HUES48 (cell line): Measurements from ENCODE around the gene MS4A6A.
A peak's percentile ranks its signal among the peaks of the same experiment; 100 is the strongest.

Experiments
- H3K27ac ChIP-seq: one replicate; pipeline ENCODE4 v1.7.0; 2013; ENCODE audit warnings: low read depth, low read length, inconsistent platforms
- H3K27me3 ChIP-seq: 2 replicates; pipeline ENCODE4 v1.6.1; 2013; ENCODE audit warnings: mild to moderate bottlenecking, low read length; ENCODE audit not compliant: control insufficient read depth, insufficient read depth
- H3K36me3 ChIP-seq: 2 replicates; pipeline ENCODE4 v1.6.1; 2013; ENCODE audit warnings: low read length; ENCODE audit not compliant: control insufficient read depth, insufficient read depth
- H3K4me1 ChIP-seq: 2 replicates; pipeline ENCODE4 v1.6.1; 2013; ENCODE audit warnings: mild to moderate bottlenecking, low read length; ENCODE audit not compliant: control insufficient read depth, insufficient read depth
- H3K4me3 ChIP-seq: 2 replicates; pipeline ENCODE4 v1.5.1; 2013; ENCODE audit warnings: mild to moderate bottlenecking, low read depth, low read length
- H3K9ac ChIP-seq: 2 replicates; pipeline ENCODE4 v1.6.1; 2013; ENCODE audit warnings: mild to moderate bottlenecking, low read depth, low read length, moderate library complexity
- H3K9me3 ChIP-seq: 2 replicates; pipeline ENCODE4 v1.6.1; 2013; ENCODE audit warnings: low read length; ENCODE audit not compliant: control insufficient read depth, insufficient read depth

Gene MS4A6A

DNA sequence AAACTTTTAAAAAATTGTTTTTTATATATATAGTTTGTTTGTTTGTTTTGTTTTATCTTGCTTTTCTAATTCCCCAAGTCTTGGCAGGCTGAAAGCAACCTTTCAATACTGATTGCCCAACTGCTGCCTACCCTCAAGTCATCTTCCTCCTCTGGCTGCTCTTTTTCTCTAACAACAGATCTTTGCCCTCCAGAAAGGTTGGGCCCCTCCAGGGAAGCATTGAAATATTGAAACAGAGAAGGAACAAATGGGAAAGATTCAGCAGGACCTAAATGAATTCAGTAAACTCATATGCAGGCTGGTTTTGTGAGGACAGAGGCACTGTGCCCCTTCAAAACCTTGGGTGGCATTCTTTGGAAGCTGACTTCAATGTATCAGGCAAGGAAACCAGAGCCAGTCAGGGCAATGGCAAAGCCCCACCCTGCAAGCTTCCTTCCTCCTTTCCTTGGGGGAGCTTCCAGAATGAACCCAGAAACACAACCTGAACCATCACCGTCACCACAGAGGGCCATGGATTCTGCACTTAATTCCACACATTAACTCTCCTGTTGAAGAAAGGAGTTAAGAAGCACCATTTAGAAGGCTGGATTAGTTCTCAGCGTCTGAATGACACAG, 815 bp upstream of the MS4A6A start:
- H3K36me3 ChIP-seq: no peaks in the 10 kb centered on the region
- no peak overlapping the region for H3K4me3 ChIP-seq
- H3K27ac ChIP-seq: no peak overlapping the region
- H3K27me3 ChIP-seq: no peaks in the 10 kb centered on the region
- peaks cover 4% of the 10 kb centered on the region for H3K9me3 ChIP-seq
- H3K4me1 ChIP-seq: no peaks in the 10 kb centered on the region
- no peak overlapping the region for H3K9ac ChIP-seq

DNA sequence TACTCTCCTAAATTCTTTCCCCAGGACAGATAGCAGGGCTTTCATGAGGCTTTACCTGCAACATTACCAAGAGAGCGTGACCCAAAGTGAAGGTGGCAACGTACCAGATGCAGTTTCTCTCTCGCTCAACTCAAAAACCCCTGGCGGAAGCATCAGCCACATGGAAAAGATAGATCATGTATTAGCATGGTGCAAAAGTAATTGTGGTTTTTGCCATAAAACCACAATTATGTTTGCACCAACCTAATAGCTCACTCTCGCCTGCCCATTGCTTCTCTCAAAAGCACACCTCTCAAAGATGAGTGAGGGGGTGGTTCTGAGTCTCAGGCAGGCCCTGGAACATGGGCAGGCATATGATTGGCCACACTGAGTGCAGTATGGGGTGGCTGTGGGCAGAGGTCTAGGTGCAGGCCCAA, 7.0 kb downstream of the MS4A6A start:
- no peaks in the 10 kb centered on the region for H3K36me3 ChIP-seq
- no peaks in the 10 kb centered on the region for H3K27me3 ChIP-seq
- H3K9me3 ChIP-seq: peaks cover 5% of the 10 kb centered on the region; the same call in 1 of the 2 replicates
- no peak overlapping the region for H3K9ac ChIP-seq
- no peak overlapping the region for H3K27ac ChIP-seq
- no peak overlapping the region for H3K4me3 ChIP-seq
- no peaks in the 10 kb centered on the region for H3K4me1 ChIP-seq

DNA sequence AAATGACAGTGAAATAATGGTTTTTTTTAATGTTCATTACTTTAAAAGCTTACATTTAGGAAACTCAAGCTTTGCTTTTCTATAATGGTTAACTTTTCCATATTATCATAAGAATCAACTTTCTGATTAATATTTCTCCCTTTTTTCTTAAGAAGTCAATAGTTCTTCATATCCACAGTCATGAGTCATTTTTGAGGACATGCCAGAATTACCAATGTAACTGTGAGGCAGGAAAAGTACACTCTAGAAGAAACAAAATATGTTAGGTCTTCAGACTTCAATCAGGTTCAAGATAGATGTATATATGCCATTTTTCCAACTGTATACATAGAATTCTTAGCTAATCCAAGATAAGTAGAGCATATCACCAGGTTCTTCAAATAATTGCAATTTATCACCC, 10.9 kb downstream of the MS4A6A start:
- Histone ChIP-seq H3K36me3 (no peaks in the 10 kb centered on the region), H3K4me1 (no peaks in the 10 kb centered on the region), H3K27me3 (no peaks in the 10 kb centered on the region), H3K9me3 (peaks cover 36% of the 10 kb centered on the region), H3K27ac (no peak overlapping the region), H3K4me3 (no peak overlapping the region), H3K9ac (no peak overlapping the region)

DNA sequence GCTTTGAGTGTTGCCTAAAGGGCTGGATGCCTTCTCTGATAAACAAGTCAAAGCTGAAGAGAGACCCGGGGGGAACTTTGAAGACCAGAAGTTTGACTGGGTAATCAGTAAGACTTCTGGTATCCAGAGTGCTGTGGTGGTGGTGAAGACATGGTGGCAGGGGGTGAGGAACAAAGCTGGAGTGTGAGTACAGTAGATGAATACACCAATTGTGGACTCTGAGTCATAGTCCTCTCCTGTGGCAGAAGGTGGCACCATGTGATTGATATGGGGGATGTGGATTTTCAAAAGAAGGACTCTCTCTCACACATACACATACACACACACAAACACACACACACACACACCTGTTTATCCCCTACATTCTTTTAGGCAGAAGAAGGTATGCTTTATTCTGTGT, 12.3 kb downstream of the MS4A6A start:
- no peaks in the 10 kb centered on the region for H3K4me1 ChIP-seq
- no peak overlapping the region for H3K4me3 ChIP-seq
- H3K36me3 ChIP-seq: no peaks in the 10 kb centered on the region
- no peak overlapping the region for H3K9ac ChIP-seq
- H3K9me3 ChIP-seq: peaks cover 45% of the 10 kb centered on the region
- no peaks in the 10 kb centered on the region for H3K27me3 ChIP-seq
- no peak overlapping the region for H3K27ac ChIP-seq

DNA sequence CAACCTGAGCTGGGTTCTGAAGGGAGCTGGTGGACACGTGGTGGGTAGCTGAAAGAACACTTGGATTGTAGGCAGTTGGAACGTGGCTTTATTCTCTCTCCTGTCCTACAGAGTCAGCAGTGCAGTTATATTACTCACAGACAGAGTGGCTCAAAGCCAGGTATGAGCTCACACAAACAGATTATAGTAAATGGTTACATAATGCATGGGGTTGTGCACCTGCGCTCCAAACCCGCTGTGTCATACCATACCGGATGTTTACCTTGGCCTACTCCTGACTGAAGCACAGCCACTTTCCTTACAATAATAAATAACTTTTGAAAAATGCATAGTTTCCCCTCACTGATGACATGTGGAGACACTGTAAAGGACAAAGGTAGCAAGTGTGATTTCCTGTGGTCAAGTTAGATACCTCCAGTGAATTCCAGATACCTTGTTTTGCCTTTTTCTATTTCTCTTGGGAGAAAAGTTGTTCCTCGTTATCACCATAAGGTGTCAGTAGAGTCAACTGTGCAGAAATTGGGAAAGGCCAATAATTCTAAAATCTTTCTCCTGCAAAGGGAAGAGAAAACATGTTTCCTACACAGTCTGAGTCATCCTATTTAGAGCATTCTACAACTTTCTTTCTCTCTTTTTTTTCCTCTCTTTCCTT, 13.5 kb downstream of the MS4A6A start:
- Histone ChIP-seq H3K9ac (no peak overlapping the region), H3K27ac (no peak overlapping the region), H3K4me3 (no peak overlapping the region; the same call in 1 of the 2 replicates), H3K9me3 (peaks cover 49% of the 10 kb centered on the region), H3K27me3 (no peaks in the 10 kb centered on the region), H3K4me1 (no peaks in the 10 kb centered on the region), H3K36me3 (no peaks in the 10 kb centered on the region)

DNA sequence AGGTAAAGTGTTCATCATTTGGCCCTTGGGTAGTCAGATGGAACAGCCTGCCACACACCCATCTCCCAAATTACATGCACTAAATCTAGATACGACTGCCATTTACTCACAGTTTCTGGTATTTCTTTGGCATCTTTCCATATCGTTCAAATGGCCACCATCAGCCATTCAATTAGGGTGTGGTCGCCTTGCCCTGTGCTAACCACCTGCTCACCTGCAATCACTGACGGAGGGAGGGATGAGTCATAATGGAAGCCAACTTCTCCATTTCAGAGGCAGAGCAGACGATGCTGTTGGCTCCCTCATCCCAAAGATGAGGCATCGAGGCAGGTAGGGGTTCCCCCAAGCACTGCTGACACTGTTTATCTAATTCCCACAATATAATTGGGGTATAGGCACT, 14.6 kb downstream of the MS4A6A start:
- no peak overlapping the region for H3K27ac ChIP-seq
- H3K9me3 ChIP-seq: peaks cover 49% of the 10 kb centered on the region
- no peaks in the 10 kb centered on the region for H3K36me3 ChIP-seq
- peak overlapping the region; percentile 16; the same call in 1 of the 2 replicates for H3K4me3 ChIP-seq
- H3K27me3 ChIP-seq: no peaks in the 10 kb centered on the region
- H3K9ac ChIP-seq: no peak overlapping the region
- no peaks in the 10 kb centered on the region for H3K4me1 ChIP-seq

DNA sequence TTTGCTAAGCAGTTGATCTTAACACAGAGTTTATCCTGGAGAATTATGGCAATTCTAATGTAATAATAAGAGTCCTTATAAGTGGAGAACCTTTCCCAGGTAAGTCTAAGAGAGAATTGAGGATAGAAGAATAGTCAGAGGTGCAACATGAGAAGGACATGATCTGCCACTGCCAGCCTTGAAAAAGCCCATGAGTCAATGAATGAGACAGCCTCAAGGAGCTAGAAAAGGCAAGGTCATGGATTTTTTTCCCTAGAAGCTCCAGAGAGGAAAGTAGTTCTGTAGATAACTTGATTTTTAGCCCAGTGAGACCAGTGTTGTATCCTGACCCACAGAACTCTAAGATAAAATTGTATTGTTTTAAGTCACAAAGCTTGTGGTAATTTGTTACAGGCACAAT, 16.9 kb downstream of the MS4A6A start:
- Histone ChIP-seq H3K27ac (no peak overlapping the region), H3K4me1 (no peaks in the 10 kb centered on the region), H3K27me3 (no peaks in the 10 kb centered on the region), H3K9me3 (peaks cover 45% of the 10 kb centered on the region), H3K4me3 (no peak overlapping the region), H3K36me3 (no peaks in the 10 kb centered on the region), H3K9ac (no peak overlapping the region)

DNA sequence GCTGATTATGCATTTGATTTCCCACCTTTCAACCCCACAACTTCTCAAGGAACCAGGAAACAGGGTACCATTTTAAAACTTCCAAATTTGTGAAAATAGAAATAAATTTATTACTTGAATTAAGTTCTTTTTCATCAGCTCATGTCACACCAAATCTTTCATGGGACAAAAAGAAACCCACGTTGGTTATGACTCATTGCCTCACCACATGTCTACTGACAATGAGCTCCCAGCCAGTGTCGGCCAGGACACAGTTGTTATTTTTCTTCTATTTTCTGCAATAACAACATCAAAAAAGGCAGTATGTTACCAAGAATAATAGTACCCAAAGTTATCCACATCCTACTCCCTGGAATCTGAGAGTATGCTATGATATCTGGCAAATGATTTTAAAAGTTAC, 17.3 kb downstream of the MS4A6A start:
- Histone ChIP-seq H3K9me3 (peaks cover 41% of the 10 kb centered on the region), H3K27ac (no peak overlapping the region), H3K27me3 (no peaks in the 10 kb centered on the region), H3K4me3 (no peak overlapping the region), H3K9ac (no peak overlapping the region), H3K36me3 (no peaks in the 10 kb centered on the region), H3K4me1 (no peaks in the 10 kb centered on the region)

DNA sequence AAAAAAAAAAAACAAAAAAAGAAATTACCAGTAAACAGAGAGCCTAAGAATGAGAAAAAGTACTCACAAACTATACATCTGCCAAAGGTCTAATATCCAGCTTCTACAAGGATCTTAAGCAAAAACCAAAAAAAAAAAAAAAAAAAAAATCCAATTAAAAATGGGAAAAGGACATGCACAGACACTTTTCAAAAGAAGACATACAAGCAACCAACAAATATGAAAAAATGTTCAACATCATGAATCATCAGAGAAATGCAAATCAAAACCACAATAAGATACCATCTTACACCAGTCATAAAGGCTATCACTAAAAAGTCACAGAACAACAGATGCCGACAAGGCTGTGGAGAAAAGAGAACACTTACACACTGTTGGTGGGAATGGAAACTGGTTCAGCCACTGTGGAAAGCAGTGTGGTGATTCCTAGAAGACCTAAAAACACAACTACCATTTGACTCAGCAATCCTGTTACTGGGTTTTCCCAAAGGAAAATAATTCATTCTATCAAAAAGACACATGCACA, 18.3 kb downstream of the MS4A6A start:
- Histone ChIP-seq H3K4me1 (no peaks in the 10 kb centered on the region), H3K4me3 (no peak overlapping the region), H3K27ac (no peak overlapping the region), H3K36me3 (no peaks in the 10 kb centered on the region), H3K9ac (no peak overlapping the region), H3K9me3 (peaks cover 32% of the 10 kb centered on the region), H3K27me3 (no peaks in the 10 kb centered on the region)

DNA sequence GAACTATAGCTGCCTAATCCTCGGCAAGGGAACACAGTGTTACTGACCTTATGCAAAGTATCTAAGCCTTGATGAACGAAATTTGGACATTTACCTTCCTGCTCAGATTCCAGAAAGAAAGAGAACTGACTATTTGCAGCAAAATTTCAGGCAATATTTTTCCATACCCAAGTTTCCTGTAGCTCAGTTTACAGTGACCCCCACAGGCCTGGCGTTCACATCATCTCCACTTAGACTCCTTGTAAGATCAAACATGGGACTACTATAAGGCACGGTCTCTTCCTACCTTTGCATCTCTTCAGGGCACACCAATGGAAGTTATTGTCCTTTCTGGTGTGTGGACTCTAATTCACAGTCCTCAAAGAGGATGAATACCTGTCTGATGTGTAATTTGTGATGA, 21.1 kb downstream of the MS4A6A start:
- H3K4me3 ChIP-seq: no peak overlapping the region
- H3K9ac ChIP-seq: no peak overlapping the region
- no peak overlapping the region for H3K27ac ChIP-seq
- no peaks in the 10 kb centered on the region for H3K27me3 ChIP-seq
- no peaks in the 10 kb centered on the region for H3K36me3 ChIP-seq
- peaks cover 10% of the 10 kb centered on the region for H3K9me3 ChIP-seq
- H3K4me1 ChIP-seq: no peaks in the 10 kb centered on the region

DNA sequence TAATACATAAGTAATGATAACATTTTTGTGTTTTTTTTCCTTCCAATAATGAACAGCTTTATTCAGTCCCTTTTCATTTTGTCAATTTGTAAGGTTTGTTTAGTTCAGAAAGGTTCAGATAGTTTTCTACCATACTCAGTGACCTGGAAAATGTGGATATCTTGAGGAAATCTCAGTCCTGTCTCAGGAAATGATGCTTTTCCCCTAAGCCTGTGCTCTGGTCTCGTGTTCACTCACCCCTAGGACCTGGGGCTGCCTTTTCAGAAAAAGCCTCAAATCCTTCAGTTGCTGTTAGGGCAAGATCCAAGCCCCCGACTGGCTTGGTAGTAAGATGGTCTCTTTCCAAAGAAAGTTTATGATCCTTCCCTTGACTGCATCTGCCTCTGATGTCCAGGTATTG, 21.8 kb downstream of the MS4A6A start:
- Histone ChIP-seq H3K4me3 (no peak overlapping the region), H3K36me3 (no peaks in the 10 kb centered on the region), H3K27ac (no peak overlapping the region), H3K27me3 (no peaks in the 10 kb centered on the region), H3K4me1 (no peaks in the 10 kb centered on the region), H3K9ac (no peak overlapping the region), H3K9me3 (peaks cover 7% of the 10 kb centered on the region; the same call in 1 of the 2 replicates)
